GM23338 (cell line): Measurements from ENCODE around the gene CDH20.

Experiments
- CREB1 ChIP-seq: fragments of 250-450 bp; sonication (Bioruptor Pico); IDR thresholded peaks from 2 replicates; pipeline ENCODE4 v1.5.0; 2020; ENCODE audit warnings: low read depth, mild to moderate bottlenecking, moderate library complexity
- EZH2 ChIP-seq: fragments of 200-600 bp; sonication (generic); IDR thresholded peaks from one replicate; pipeline ENCODE4 v1.8.0; 2017; ENCODE audit warnings: antibody characterized with exemption, mild to moderate bottlenecking, low read depth; ENCODE audit not compliant: unreplicated experiment
- EZH2phosphoT487 ChIP-seq: fragments of 200-600 bp; sonication (generic); IDR thresholded peaks from one replicate; pipeline ENCODE4 v1.8.1; 2018; ENCODE audit warnings: antibody characterized with exemption; ENCODE audit not compliant: unreplicated experiment
- JUNB ChIP-seq: IDR thresholded peaks from one replicate; pipeline ENCODE4 v1.6.1; 2016; ENCODE audit warnings: antibody characterized with exemption; ENCODE audit not compliant: unreplicated experiment
- POLR2AphosphoS5 ChIP-seq: IDR thresholded peaks from 2 replicates; pipeline ENCODE4 v1.6.1; 2016; ENCODE audit warnings: antibody characterized with exemption, low read depth
- ZNF114 ChIP-seq: fragments of 250-450 bp; sonication (Bioruptor Pico); IDR thresholded peaks from 2 replicates; pipeline ENCODE4 v1.5.0; 2020; ENCODE audit warnings: mild to moderate bottlenecking, moderate library complexity
- TF ChIP-seq, protein P1 (sequence below), 2 experiments: fragments of 200-600 bp in 1 of 2; sonication (generic) in 1 of 2; conservative IDR thresholded peaks; 2 replicates each; pipeline versions ENCODE4 v1.5.1 to v1.6.1; 2016 to 2017; ENCODE audit warnings: antibody characterized with exemption in 2 of 2, low read depth in 2 of 2, mild to moderate bottlenecking in 2 of 2, moderate library complexity in 1 of 2
- TF ChIP-seq, protein P2 (sequence below): IDR thresholded peaks from one replicate; pipeline ENCODE4 v1.6.1; 2018; ENCODE audit warnings: antibody characterized with exemption; ENCODE audit not compliant: unreplicated experiment
- TF ChIP-seq, protein P3 (sequence below): IDR thresholded peaks from 2 replicates; pipeline ENCODE4 v1.6.1; 2016; ENCODE audit warnings: antibody characterized with exemption

DNA sequence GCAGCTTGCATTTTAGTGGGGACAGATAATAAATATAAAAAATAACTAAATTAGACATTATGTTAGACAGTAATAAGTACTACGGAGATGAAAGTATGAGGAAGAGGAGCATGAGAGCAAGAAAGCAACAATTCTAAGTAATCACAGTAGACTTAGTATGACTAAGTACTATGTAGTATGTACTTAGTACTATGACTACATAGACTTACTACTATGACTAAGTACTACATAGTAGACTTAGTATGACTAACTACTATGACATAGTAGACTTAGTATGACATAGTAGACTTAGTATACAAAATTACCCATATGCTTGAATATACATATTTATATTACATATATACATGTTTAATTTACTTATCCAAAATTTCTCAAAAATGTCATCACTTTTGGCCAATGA is 29.3 kb downstream of the CDH20 start:
- TF ChIP-seq, protein P1, sequence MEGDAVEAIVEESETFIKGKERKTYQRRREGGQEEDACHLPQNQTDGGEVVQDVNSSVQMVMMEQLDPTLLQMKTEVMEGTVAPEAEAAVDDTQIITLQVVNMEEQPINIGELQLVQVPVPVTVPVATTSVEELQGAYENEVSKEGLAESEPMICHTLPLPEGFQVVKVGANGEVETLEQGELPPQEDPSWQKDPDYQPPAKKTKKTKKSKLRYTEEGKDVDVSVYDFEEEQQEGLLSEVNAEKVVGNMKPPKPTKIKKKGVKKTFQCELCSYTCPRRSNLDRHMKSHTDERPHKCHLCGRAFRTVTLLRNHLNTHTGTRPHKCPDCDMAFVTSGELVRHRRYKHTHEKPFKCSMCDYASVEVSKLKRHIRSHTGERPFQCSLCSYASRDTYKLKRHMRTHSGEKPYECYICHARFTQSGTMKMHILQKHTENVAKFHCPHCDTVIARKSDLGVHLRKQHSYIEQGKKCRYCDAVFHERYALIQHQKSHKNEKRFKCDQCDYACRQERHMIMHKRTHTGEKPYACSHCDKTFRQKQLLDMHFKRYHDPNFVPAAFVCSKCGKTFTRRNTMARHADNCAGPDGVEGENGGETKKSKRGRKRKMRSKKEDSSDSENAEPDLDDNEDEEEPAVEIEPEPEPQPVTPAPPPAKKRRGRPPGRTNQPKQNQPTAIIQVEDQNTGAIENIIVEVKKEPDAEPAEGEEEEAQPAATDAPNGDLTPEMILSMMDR (conservative IDR thresholded peaks at IDR 0.05; ENCODE audit: low read depth in 2 of 2) = no peak
- TF ChIP-seq EZH2 (no peak), EZH2phosphoT487 (no peak), POLR2AphosphoS5 (no peak), CREB1 (CRISPR knock-in tag) (no peak), JUNB (no peak), ZNF114 (CRISPR knock-in tag) (no peak)
- TF ChIP-seq, protein P2, sequence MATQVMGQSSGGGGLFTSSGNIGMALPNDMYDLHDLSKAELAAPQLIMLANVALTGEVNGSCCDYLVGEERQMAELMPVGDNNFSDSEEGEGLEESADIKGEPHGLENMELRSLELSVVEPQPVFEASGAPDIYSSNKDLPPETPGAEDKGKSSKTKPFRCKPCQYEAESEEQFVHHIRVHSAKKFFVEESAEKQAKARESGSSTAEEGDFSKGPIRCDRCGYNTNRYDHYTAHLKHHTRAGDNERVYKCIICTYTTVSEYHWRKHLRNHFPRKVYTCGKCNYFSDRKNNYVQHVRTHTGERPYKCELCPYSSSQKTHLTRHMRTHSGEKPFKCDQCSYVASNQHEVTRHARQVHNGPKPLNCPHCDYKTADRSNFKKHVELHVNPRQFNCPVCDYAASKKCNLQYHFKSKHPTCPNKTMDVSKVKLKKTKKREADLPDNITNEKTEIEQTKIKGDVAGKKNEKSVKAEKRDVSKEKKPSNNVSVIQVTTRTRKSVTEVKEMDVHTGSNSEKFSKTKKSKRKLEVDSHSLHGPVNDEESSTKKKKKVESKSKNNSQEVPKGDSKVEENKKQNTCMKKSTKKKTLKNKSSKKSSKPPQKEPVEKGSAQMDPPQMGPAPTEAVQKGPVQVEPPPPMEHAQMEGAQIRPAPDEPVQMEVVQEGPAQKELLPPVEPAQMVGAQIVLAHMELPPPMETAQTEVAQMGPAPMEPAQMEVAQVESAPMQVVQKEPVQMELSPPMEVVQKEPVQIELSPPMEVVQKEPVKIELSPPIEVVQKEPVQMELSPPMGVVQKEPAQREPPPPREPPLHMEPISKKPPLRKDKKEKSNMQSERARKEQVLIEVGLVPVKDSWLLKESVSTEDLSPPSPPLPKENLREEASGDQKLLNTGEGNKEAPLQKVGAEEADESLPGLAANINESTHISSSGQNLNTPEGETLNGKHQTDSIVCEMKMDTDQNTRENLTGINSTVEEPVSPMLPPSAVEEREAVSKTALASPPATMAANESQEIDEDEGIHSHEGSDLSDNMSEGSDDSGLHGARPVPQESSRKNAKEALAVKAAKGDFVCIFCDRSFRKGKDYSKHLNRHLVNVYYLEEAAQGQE = no peak
- TF ChIP-seq, protein P3, sequence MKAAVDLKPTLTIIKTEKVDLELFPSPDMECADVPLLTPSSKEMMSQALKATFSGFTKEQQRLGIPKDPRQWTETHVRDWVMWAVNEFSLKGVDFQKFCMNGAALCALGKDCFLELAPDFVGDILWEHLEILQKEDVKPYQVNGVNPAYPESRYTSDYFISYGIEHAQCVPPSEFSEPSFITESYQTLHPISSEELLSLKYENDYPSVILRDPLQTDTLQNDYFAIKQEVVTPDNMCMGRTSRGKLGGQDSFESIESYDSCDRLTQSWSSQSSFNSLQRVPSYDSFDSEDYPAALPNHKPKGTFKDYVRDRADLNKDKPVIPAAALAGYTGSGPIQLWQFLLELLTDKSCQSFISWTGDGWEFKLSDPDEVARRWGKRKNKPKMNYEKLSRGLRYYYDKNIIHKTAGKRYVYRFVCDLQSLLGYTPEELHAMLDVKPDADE = no peak
